Measurements from ENCODE around the gene CABP2.

CABP2 gene

DNA sequence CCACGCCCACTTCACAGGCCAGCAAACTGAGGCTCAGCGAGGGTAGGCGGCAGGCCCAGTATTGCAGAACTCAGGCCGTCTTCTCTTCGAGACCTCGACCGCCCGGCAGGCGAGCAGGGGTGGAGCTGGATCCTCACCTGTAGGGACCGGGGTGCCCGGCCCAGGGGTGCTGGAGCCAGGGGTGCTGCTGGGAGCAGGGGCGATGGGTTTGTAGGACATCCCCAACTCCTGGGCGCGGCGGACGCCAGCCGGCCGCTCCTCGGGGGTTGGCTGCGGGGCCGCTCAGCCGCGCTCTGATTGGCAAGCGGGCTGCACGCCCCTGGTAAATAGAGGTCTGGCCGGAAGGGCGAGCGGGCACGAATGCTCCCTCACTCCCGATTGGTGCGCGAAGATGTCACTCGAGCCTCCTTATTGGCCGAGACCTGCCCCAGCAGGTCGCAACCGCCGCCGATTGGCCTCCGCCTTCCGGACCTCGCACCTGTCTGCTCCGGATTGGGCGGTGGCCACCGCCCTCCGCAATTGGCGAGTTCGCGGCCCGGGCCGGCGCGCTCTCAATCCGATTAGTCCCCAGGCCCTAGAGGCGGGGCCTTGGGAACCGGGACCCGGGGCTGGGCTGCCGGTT is 15.3 kb downstream of the CABP2 start, which contains the start of gene CDK2AP2:
Gene CDK2AP2, minus strand, starts transcription at position 299 of the 622 bp plus-strand sequence. Its CDS starts 80 bp downstream, at position 219.
- Mint-ChIP-seq H3K4me3 (peak within 1 kb of the TSS; percentile 86), H3K4me1 (peaks cover 50% of the 10 kb centered on the region), H3K36me3 (ENCODE audit: low read depth) (no peaks in the 10 kb centered on the region), H3K27ac (peak within 1 kb of the TSS; percentile 85), H3K27me3 (ENCODE audit: low read depth, poor library complexity) (peaks cover 36% of the 10 kb centered on the region), H3K9me3 (no peaks in the 10 kb centered on the region)
- DNase-seq: peak; percentile 99
- TF ChIP-seq, protein P1, sequence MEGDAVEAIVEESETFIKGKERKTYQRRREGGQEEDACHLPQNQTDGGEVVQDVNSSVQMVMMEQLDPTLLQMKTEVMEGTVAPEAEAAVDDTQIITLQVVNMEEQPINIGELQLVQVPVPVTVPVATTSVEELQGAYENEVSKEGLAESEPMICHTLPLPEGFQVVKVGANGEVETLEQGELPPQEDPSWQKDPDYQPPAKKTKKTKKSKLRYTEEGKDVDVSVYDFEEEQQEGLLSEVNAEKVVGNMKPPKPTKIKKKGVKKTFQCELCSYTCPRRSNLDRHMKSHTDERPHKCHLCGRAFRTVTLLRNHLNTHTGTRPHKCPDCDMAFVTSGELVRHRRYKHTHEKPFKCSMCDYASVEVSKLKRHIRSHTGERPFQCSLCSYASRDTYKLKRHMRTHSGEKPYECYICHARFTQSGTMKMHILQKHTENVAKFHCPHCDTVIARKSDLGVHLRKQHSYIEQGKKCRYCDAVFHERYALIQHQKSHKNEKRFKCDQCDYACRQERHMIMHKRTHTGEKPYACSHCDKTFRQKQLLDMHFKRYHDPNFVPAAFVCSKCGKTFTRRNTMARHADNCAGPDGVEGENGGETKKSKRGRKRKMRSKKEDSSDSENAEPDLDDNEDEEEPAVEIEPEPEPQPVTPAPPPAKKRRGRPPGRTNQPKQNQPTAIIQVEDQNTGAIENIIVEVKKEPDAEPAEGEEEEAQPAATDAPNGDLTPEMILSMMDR (IDR thresholded peaks at IDR 0.05): no peak

DNA sequence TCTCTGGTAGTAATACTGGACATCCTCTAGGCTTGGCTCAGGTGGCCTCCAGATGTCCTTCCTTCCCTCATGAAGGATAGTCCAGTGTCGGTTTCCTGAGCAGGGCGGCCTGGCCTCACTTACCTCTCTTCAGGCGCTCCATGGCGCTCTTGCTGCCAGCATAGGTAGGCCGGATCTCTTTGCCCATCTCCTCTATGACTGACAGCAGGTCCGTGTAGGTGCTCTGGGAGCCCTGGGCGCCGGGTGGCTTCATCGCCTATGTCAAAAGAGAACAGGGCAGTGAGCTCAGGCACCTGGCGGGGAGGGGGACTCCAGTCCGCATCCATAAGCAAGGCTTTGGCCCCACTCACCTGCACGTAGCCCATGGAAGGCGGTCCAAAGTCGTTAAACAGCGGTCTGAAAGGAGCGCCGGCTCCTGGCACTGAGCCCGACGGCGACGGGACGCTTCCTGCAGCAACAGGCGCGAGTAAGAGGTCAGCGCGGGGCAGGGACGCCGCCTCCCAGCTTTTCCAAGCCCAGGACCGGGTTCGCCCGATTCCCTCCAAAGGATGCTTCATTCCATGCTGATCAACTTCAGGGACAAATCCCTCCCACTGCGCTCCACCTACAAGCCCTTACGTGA is 15.9 kb downstream of the CABP2 start:
- H3K9me3 Mint-ChIP-seq: no peaks in the 10 kb centered on the region
- H3K27me3 Mint-ChIP-seq (ENCODE audit: low read depth, poor library complexity): peaks cover 30% of the 10 kb centered on the region
- no peak for DNase-seq
- peak overlapping the region; percentile 85 for H3K27ac Mint-ChIP-seq
- TF ChIP-seq, protein P1 (IDR thresholded peaks at IDR 0.05): no peak
- H3K4me3 Mint-ChIP-seq: peak overlapping the region; percentile 86
- H3K4me1 Mint-ChIP-seq: peaks cover 54% of the 10 kb centered on the region
- H3K36me3 Mint-ChIP-seq (ENCODE audit: low read depth): no peaks in the 10 kb centered on the region

DNA sequence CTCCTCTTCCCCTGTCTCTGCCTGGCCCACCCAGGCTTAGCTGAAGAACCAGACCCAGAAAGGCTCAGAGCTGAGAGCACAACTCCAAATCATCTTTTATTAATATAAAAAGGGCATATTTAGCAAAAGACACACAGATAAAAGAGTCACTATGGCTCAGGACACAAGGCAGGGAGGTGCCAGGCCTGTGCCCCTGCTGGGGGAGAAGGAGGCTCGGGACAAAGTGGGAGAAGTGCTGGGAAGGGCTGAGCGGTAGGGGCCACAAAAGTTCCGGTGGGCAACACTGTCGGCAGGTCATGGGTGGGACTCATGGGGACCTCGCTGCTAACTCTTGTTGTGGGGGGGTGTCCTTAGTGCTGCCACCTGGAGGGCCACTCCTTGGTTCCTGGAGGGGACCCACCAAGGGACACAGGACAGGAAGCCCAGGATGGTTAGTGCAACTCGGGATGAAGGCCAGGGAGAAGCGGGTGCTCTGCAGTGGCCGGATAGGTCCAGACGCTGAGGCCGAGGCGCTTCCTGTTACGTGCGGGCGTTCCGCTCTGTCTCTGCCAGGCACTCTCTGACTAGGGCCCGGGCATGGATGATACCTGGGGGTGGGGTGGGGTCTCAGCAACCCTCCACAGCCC is 16.7 kb downstream of the CABP2 start:
- Mint-ChIP-seq H3K36me3 (ENCODE audit: low read depth) (no peaks in the 10 kb centered on the region), H3K9me3 (no peaks in the 10 kb centered on the region), H3K4me3 (peak overlapping the region; percentile 86), H3K27ac (no peak overlapping the region), H3K4me1 (peaks cover 57% of the 10 kb centered on the region), H3K27me3 (ENCODE audit: low read depth, poor library complexity) (peaks cover 24% of the 10 kb centered on the region)
- no peak for DNase-seq
- TF ChIP-seq, protein P1 (IDR thresholded peaks at IDR 0.05): no peak

DNA sequence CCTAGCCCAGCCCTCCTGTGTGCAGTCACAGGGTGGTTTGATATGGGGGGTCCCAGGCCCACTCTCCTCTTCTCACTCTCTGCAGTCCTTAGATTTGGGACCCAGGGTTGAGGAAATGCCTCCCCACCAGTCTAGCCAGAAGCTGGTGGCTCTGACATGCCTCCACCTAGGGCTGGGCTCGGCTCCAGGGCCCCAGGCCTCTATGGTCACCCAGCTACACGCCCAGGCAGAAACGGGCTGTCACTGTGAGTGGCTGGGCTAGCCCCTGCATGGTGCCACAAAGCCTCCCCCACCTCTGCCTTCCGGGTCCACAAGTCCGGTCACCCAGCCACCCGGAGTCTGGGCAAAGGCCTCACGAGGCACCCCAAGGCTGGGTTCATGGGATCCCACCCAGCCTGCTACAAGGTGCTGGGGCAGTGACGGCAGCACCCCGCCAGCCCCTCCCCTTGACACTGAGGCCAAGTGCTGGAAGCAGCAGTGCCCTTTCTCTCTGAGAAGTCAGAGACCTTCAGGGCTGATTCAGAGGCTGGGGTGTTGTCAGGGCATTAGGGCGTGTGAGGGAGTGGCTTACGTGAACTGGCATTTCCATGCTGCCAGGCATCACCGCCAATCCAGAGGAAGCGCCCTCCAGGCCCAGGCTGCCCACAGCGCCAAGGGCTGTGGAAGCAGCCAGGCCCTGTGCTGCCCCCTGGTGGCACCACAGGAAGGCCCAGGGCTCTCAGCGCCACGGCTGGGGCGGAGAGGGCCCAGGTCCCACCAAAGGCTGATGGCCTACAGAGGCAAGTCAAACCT is 17.4 kb downstream of the CABP2 start:
- Mint-ChIP-seq H3K4me3 (peak overlapping the region; percentile 86), H3K36me3 (ENCODE audit: low read depth) (peaks cover 6% of the 10 kb centered on the region), H3K4me1 (peaks cover 61% of the 10 kb centered on the region), H3K27ac (peak overlapping the region; percentile 64), H3K27me3 (ENCODE audit: low read depth, poor library complexity) (peaks cover 17% of the 10 kb centered on the region), H3K9me3 (no peaks in the 10 kb centered on the region)
- DNase-seq: peak; percentile 85
- TF ChIP-seq, protein P1 (IDR thresholded peaks at IDR 0.05): peak; percentile 96

DNA sequence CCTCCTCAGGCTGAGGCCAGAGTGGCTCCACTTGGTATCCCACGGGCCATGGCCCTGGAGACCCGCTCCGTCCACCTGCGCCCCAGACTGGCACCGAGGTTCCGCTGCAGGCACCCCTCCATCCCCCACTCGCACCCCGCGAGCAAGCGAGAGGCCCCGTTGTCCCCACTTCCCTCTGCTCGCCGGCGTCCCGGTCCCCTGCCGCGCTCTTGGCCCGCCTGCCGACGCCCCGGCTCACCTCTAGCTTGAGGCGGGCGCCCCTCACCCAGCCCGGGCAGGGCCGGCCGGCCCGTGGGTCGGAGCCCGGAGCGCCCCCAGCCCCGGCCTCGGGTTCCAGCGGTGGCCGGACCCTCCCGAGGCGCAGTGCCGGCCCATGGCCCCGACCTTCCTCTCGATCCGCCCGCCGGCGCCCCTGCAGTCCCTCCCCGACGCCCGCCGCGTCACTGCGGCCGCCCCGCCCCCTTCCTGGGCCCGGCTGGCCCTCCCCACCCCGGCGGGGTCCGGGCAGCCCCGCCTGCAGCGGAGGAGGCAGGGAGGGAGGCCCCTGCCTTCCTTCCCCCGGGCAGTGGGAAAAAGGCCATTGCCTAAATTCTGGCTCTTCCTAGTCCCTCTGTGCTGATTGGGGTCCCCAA is 18.2 kb downstream of the CABP2 start, which contains the start of gene PITPNM1:
Gene PITPNM1, minus strand, starts transcription at position 414 of the 632 bp plus-strand sequence. CDS start 1,183 bp downstream, outside the sequence.
- DNase-seq: peak; percentile 85
- peaks cover 10% of the 10 kb centered on the region for H3K27me3 Mint-ChIP-seq (ENCODE audit: low read depth, poor library complexity)
- TF ChIP-seq, protein P1 (IDR thresholded peaks at IDR 0.05): no peak

More for the DNA sequence above, 18.2 kb downstream of the CABP2 start, which contains the start of gene PITPNM1:
- peaks cover 62% of the 10 kb centered on the region for H3K4me1 Mint-ChIP-seq
- peak within 1 kb of the TSS; percentile 86 for H3K4me3 Mint-ChIP-seq
- H3K36me3 Mint-ChIP-seq (ENCODE audit: low read depth): peaks cover 10% of the 10 kb centered on the region
- H3K9me3 Mint-ChIP-seq: no peaks in the 10 kb centered on the region
- peak within 1 kb of the TSS; percentile 64 for H3K27ac Mint-ChIP-seq
